Mucosa of descending colon (tissue), 3 donors: ENCODE data around the gene LIN7B. TPM values are rescaled to one million over a fixed set of nuclear protein-coding genes. Genes with fewer than 3 reads are reported as not detected.

Experiments
- ATAC-seq: fragments of 200-7000 bp; cut with Tn5 transposase; one replicate; pipeline ENCODE4 v1.9.1; 2020; ENCODE audit warnings: mild to moderate bottlenecking, moderate library complexity
- DNase-seq, 3 donors: peaks; one replicate each; pipeline ENCODE4 v3.0.0-alpha.2; 2020
- H3K36me3 ChIP-seq: fragments of 200-600 bp; one replicate; pipeline ENCODE4 v1.8.0; 2021; ENCODE audit warnings: low read depth, mild to moderate bottlenecking
- H3K4me1 ChIP-seq: fragments of 200-600 bp; one replicate; pipeline ENCODE4 v1.8.0; 2021; ENCODE audit warnings: low read depth, mild to moderate bottlenecking
- H3K4me3 ChIP-seq: fragments of 200-600 bp; one replicate; pipeline ENCODE4 v1.8.0; 2021; ENCODE audit warnings: mild to moderate bottlenecking
- H3K9me3 ChIP-seq: fragments of 200-600 bp; one replicate; pipeline ENCODE4 v1.8.0; 2021; ENCODE audit warnings: mild to moderate bottlenecking
- CTCF ChIP-seq: fragments of 200-600 bp; IDR thresholded peaks from one replicate; pipeline ENCODE4 v1.8.0; 2022; ENCODE audit warnings: antibody characterized with exemption, mild to moderate bottlenecking
- intact Hi-C, 2 donors: fragments of 100-400 bp; cut with DNase I in 1 of 2; cut with micrococcal nuclease in 1 of 2; formaldehyde crosslinking; loops; one replicate each; pipeline versions ENCODE4 v1.11.0 to v1.11.1; 2022; cut with DNase I, micrococcal nuclease
- total RNA-seq, 3 donors: library from RNA; stranded (reverse); fragmentation: NEBNext Ultra II Directional in 2 of 3; extraction: Animal tissue kit (Norgen Biotek cat#: 25700) in 2 of 3; gene quantifications; one replicate each; pipeline versions ENCODE4 v1.2.1 to v1.2.4, GENCODE V29; 2021 to 2023
- donor health status: DM: no; HTN: no; CAD: no; lungs with moderate emphysema.
- donor health status: DM: no; HTN: no; CAD: no.
- donor health status: DM: no; HTN: yes; CAD: no.

The LIN7B gene
- total RNA-seq, 3 donors from 2014 or later = 7.2 to 20.4 (median 11.7) TPM

- ATAC-seq (peak; percentile 17), DNase-seq (peak; percentile 68 to 83 (median 81))
- intact Hi-C loops = no loop called here
- Histone ChIP-seq H3K4me1 (peaks cover 30% of the 10 kb centered on the region), H3K36me3 (no peaks in the 10 kb centered on the region), H3K4me3 (no peak overlapping the region), H3K9me3 (no peaks in the 10 kb centered on the region)
- no peak for TF ChIP-seq CTCF
Observed at GRCh38 chr19:49132974-49133609, 18.9 kb downstream of the LIN7B start.

- no peaks in the 10 kb centered on the region for H3K9me3 ChIP-seq
Observed at GRCh38 chr19:49133621-49134454, 19.7 kb downstream of the LIN7B start.

GRCh38 chr19:49135686-49136085 lies 21.5 kb downstream of the LIN7B start:
- intact Hi-C loops = no loop called here
- Histone ChIP-seq H3K36me3 (no peaks in the 10 kb centered on the region), H3K4me1 (peaks cover 23% of the 10 kb centered on the region), H3K9me3 (no peaks in the 10 kb centered on the region), H3K4me3 (no peak overlapping the region)
- no peak for TF ChIP-seq CTCF
- ATAC-seq (no peak), DNase-seq (no peak)

More at GRCh38 chr19:49133621-49134454, 19.7 kb downstream of the LIN7B start:
- peak; percentile 83 to 96 (median 94) for DNase-seq
- TF ChIP-seq CTCF = no peak
- Histone ChIP-seq H3K4me1 (peaks cover 27% of the 10 kb centered on the region), H3K4me3 (no peak overlapping the region), H3K36me3 (no peaks in the 10 kb centered on the region)
- intact Hi-C loops = no loop called here
- ATAC-seq = peak; percentile 78

- DNase-seq = peak; percentile 57 to 74 (median 69)
Observed at GRCh38 chr19:49136771-49137171, 22.6 kb downstream of the LIN7B start.

GRCh38 chr19:49140951-49141350 lies 26.8 kb downstream of the LIN7B start:
- ATAC-seq (no peak), DNase-seq (no peak)
- H3K36me3 ChIP-seq = no peaks in the 10 kb centered on the region
- H3K4me1 ChIP-seq = peaks cover 21% of the 10 kb centered on the region
- intact Hi-C loops = loop anchor here (10.0 kb wide), 1 partner anchor 46 kb away; no protein-coding TSS in a partner anchor
- TF ChIP-seq CTCF = no peak
- no peak overlapping the region for H3K4me3 ChIP-seq
- H3K9me3 ChIP-seq = no peaks in the 10 kb centered on the region

More at GRCh38 chr19:49136771-49137171, 22.6 kb downstream of the LIN7B start:
- TF ChIP-seq CTCF = no peak
- Histone ChIP-seq H3K4me3 (no peak overlapping the region), H3K4me1 (peaks cover 23% of the 10 kb centered on the region), H3K9me3 (no peaks in the 10 kb centered on the region), H3K36me3 (no peaks in the 10 kb centered on the region)
- intact Hi-C loops = no loop called here
- ATAC-seq = peak; percentile 11
